NCI-H524 treated with DMSO at 0.1 percent for 48 hours (cell line): ENCODE data around the gene NELL1.

ENCODE experiments used
- DNase-seq: peaks from one replicate; lab custom pipeline; 2025; lab: John Stamatoyannopoulos, UW

NELL1 gene

GRCh38 chr11:21564833-21565682 is 895.7 kb downstream of the NELL1 start:
- DNase-seq: no peak

GRCh38 chr11:21566521-21567117 is 897.2 kb downstream of the NELL1 start:
- no peak for DNase-seq

- no peak for DNase-seq
These were observed 898.4 kb downstream of the NELL1 start for GRCh38 chr11:21567645-21568290.

GRCh38 chr11:21572210-21572609 is 902.8 kb downstream of the NELL1 start:
- DNase-seq: no peak

GRCh38 chr11:21582791-21583190 is 913.4 kb downstream of the NELL1 start:
- no peak for DNase-seq

- peak; percentile 40 for DNase-seq
These were observed 919.4 kb downstream of the NELL1 start for GRCh38 chr11:21588754-21589153.

- DNase-seq: no peak
These were observed 933.3 kb downstream of the NELL1 start for GRCh38 chr11:21602699-21603098.

GRCh38 chr11:21603886-21604285 is 934.5 kb downstream of the NELL1 start:
- DNase-seq: no peak

GRCh38 chr11:21604564-21604963 is 935.2 kb downstream of the NELL1 start:
- DNase-seq: no peak

GRCh38 chr11:21612326-21612725 is 942.9 kb downstream of the NELL1 start:
- DNase-seq: no peak

GRCh38 chr11:21614961-21615360 is 945.6 kb downstream of the NELL1 start:
- no peak for DNase-seq

GRCh38 chr11:21615955-21616371 is 946.6 kb downstream of the NELL1 start:
- DNase-seq: no peak

- DNase-seq: no peak
These were observed 953.2 kb downstream of the NELL1 start for GRCh38 chr11:21622566-21622965.

- DNase-seq: no peak
These were observed 953.6 kb downstream of the NELL1 start for GRCh38 chr11:21622995-21623394.
